HCT116 (cell line): Measurements from ENCODE around the gene SPI1. TPM values are rescaled to one million over a fixed set of nuclear protein-coding genes. Genes with fewer than 3 reads are reported as not detected.

Experiments used
- ATAC-seq: fragments of 200-7000 bp; cut with Tn5 transposase; 2 replicates; pipeline ENCODE4 v1.9.1; 2020; ENCODE audit warnings: mild to moderate bottlenecking, moderate library complexity
- BruUV-seq: library from RNA; stranded (reverse); fragments of 400-500 nt; replicated peaks from 2 replicates; lab custom pipeline; 2021; lab: Mats Ljungman, UMichigan
- CTCF ChIA-PET: fragments of 300-600 bp; sonication (Branson Sonifier 250); formaldehyde crosslinking; loops from one replicate; lab custom pipeline; 2021; ENCODE audit warnings: antibody characterized with exemption; lab: Charles Lee
- POLR2A ChIA-PET: fragments of 300-600, 350-600 bp; sonication (Branson Sonifier 250); formaldehyde crosslinking; loops from one replicate; lab custom pipeline; 2021; ENCODE audit warnings: antibody characterized with exemption; lab: Charles Lee
- RAD21 ChIA-PET, 2 experiments: fragments of 300-600 bp; sonication (Branson Sonifier 250); formaldehyde crosslinking; loops; one replicate each; lab custom pipeline; 2023; ENCODE audit warnings: low total read pairs in 2 of 2; ENCODE audit not compliant: uncharacterized antibody in 2 of 2, unreplicated experiment in 2 of 2, low non-redundant PET in 1 of 2; lab: Charles Lee
- DNase-seq: peaks from one replicate; pipeline ENCODE4 v3.0.0-alpha.2; 2010; ENCODE audit warnings: low read depth, low spot score
- H2AFZ ChIP-seq: fragments of 200-600 bp; shearing (Covaris generic), sonication (generic); 2 replicates; pipeline ENCODE4 v1.6.1; 2017; ENCODE audit warnings: low read depth, mixed run types, mixed read lengths, antibody characterized with exemption, low read length; ENCODE audit not compliant: poor library complexity, severe bottlenecking
- H3K27ac ChIP-seq: 2 replicates; pipeline ENCODE4 v1.5.1; 2012; ENCODE audit warnings: low read depth, low read length
- H3K27me3 ChIP-seq: fragments of 200-600 bp; sonication (generic); 2 replicates; pipeline ENCODE4 v1.6.1; 2016; ENCODE audit warnings: mixed run types, low read length, mixed read lengths; ENCODE audit not compliant: insufficient read depth
- H3K36me3 ChIP-seq, 2 experiments: fragments of 200-500 bp in 1 of 2; fragments of 200-600 bp in 1 of 2; sonication (Bioruptor generic) in 1 of 2; sonication (generic) in 1 of 2; 2 replicates each; pipeline versions ENCODE4 v1.5.1 to v1.6.1; 2014 to 2016; ENCODE audit warnings: low read length in 2 of 2, inconsistent platforms in 1 of 2, mixed read lengths in 1 of 2, mixed run types in 1 of 2; ENCODE audit not compliant: insufficient read depth in 2 of 2, control insufficient read depth in 1 of 2
- H3K4me1 ChIP-seq, 2 experiments: fragments of 200-600 bp in 1 of 2; sonication (generic) in 1 of 2; 2 replicates each; pipeline versions ENCODE4 v1.5.1 to v1.6.1; 2012 to 2017; ENCODE audit warnings: low read length in 2 of 2, inconsistent platforms in 1 of 2, mild to moderate bottlenecking in 1 of 2, mixed read lengths in 1 of 2, mixed run types in 1 of 2, moderate library complexity in 1 of 2; ENCODE audit not compliant: insufficient read depth in 2 of 2, control insufficient read depth in 1 of 2
- H3K4me2 ChIP-seq: fragments of 200-600 bp; sonication (generic); 2 replicates; pipeline ENCODE4 v1.6.1; 2017; ENCODE audit warnings: mixed run types, low read length, mixed read lengths
- H3K4me3 ChIP-seq, 2 experiments: fragments of 200-600 bp in 1 of 2; sonication (generic) in 1 of 2; replicated peaks in 1 of 2; 2 replicates each; pipeline ENCODE4 v1.5.1; 2011 to 2016; ENCODE audit warnings: low read length in 2 of 2, control low read depth in 1 of 2, low read depth in 1 of 2, mild to moderate bottlenecking in 1 of 2, mixed read lengths in 1 of 2, mixed run types in 1 of 2
- H3K79me2 ChIP-seq: fragments of 200-600 bp; sonication (generic); 2 replicates; pipeline ENCODE4 v1.6.1; 2017; ENCODE audit warnings: mild to moderate bottlenecking, mixed run types, low read length, moderate library complexity, mixed read lengths; ENCODE audit not compliant: insufficient read depth
- H3K9ac ChIP-seq: fragments of 200-600 bp; sonication (generic); 2 replicates; pipeline ENCODE4 v1.6.1; 2016; ENCODE audit warnings: low read length, mixed read lengths
- H3K9me2 ChIP-seq: fragments of 200-600 bp; sonication (generic), shearing (Covaris generic); 2 replicates; pipeline ENCODE4 v1.6.1; 2017; ENCODE audit warnings: mixed run types, mild to moderate bottlenecking, moderate library complexity; ENCODE audit not compliant: insufficient read depth
- H3K9me3 ChIP-seq, 2 experiments: fragments of 200-500 bp in 1 of 2; fragments of 200-600 bp in 1 of 2; sonication (Bioruptor generic) in 1 of 2; sonication (generic) in 1 of 2; 2 replicates each; pipeline ENCODE4 v1.6.1; 2014 to 2017; ENCODE audit warnings: low read length in 2 of 2, mixed read lengths in 2 of 2, inconsistent platforms in 1 of 2, low read depth in 1 of 2, mild to moderate bottlenecking in 1 of 2, mixed run types in 1 of 2, moderate library complexity in 1 of 2; ENCODE audit not compliant: control insufficient read depth in 1 of 2, insufficient read depth in 1 of 2
- H4K20me1 ChIP-seq: fragments of 200-600 bp; sonication (generic), shearing (Covaris generic); 2 replicates; pipeline ENCODE4 v1.6.1; 2017; ENCODE audit warnings: mixed run types, mild to moderate bottlenecking, moderate library complexity; ENCODE audit not compliant: insufficient read depth
- ATF3 ChIP-seq: IDR thresholded peaks from 2 replicates; pipeline ENCODE4 v1.6.1; 2012
- CEBPB ChIP-seq: IDR thresholded peaks from 2 replicates; pipeline ENCODE4 v1.6.1; 2012; ENCODE audit warnings: low read depth
- EGR1 ChIP-seq: IDR thresholded peaks from 2 replicates; pipeline ENCODE4 v1.6.1; 2012; ENCODE audit warnings: low read depth
- EZH2phosphoT487 ChIP-seq: fragments of 200-600 bp; IDR thresholded peaks from 2 replicates; pipeline ENCODE4 v1.6.1; 2018; ENCODE audit warnings: antibody characterized with exemption, borderline replicate concordance
- FOSL1 ChIP-seq: IDR thresholded peaks from 2 replicates; pipeline ENCODE4 v1.6.1; 2012; ENCODE audit warnings: low read depth
- MAX ChIP-seq: IDR thresholded peaks from 2 replicates; pipeline ENCODE4 v1.6.1; 2012
- POLR2AphosphoS5 ChIP-seq: IDR thresholded peaks from 2 replicates; pipeline ENCODE4 v1.6.1; 2011; ENCODE audit warnings: mild to moderate bottlenecking, low read depth, low read length, moderate library complexity
- RAD21 ChIP-seq: IDR thresholded peaks from 2 replicates; pipeline ENCODE4 v1.6.1; 2012; ENCODE audit warnings: low read depth, mild to moderate bottlenecking
- REST ChIP-seq: IDR thresholded peaks from 2 replicates; pipeline ENCODE4 v1.6.1; 2012; ENCODE audit warnings: low read depth
- TCF7L2 ChIP-seq: IDR thresholded peaks from 2 replicates; pipeline ENCODE4 v1.7.0; 2011; ENCODE audit warnings: borderline replicate concordance, inconsistent platforms; ENCODE audit not compliant: insufficient read depth, insufficient read length; ENCODE audit errors: extremely low read depth
- YY1 ChIP-seq: IDR thresholded peaks from 2 replicates; pipeline ENCODE4 v1.6.1; 2011; ENCODE audit warnings: low read length, low read depth, moderate library complexity, mild to moderate bottlenecking; ENCODE audit not compliant: insufficient replicate concordance; ENCODE audit errors: extremely low read depth
- ZBTB33 ChIP-seq: IDR thresholded peaks from 2 replicates; pipeline ENCODE4 v1.6.1; 2011; ENCODE audit warnings: mild to moderate bottlenecking, low read length, moderate library complexity; ENCODE audit not compliant: insufficient replicate concordance; ENCODE audit errors: extremely low read depth
- ZNF274 ChIP-seq: fragments of 200-500 bp; sonication (Bioruptor generic); IDR thresholded peaks from 2 replicates; pipeline ENCODE4 v1.6.1; 2014; ENCODE audit warnings: mild to moderate bottlenecking, low read depth, low read length, inconsistent platforms
- intact Hi-C: fragments of 100-400 bp; cut with micrococcal nuclease; formaldehyde crosslinking; loops from 2 replicates; pipeline ENCODE4 v1.10.0; 2022
- total RNA-seq: library from RNA; stranded (reverse); gene quantifications from one replicate; pipeline ENCODE4 v1.2.1, GENCODE V29; 2021; ENCODE audit not compliant: unreplicated experiment

The SPI1 gene
- total RNA-seq, 1 experiment from 2014 or later: 0.32 TPM

- ChIA-PET RAD21 (no interaction called here), CTCF (no interaction called here), POLR2A (no interaction called here)
- no peak overlapping the region for H3K9ac ChIP-seq
- H3K4me1 ChIP-seq: peaks cover 6 to 14% of the 10 kb centered on the region in 2 experiments; a peak in 3 of 4 replicates
- no peak overlapping the region for H3K4me3 ChIP-seq
- no TSS peak for BruUV-seq
- DNase-seq: no peak
- H3K9me3 ChIP-seq: no peaks in the 10 kb centered on the region
- H3K9me2 ChIP-seq: no peaks in the 10 kb centered on the region
- intact Hi-C loops: no loop called here
- no peak overlapping the region for H2AFZ ChIP-seq
- ATAC-seq: no peak
- H3K36me3 ChIP-seq: no peaks in the 10 kb centered on the region; a peak in 1 of 4 replicates
- H3K4me2 ChIP-seq: no peak overlapping the region
- H3K27ac ChIP-seq: no peak overlapping the region
- TF ChIP-seq YY1: no peak
- TF ChIP-seq EZH2phosphoT487: no peak
- TF ChIP-seq ZNF274: no peak
- no peak for TF ChIP-seq CEBPB
- no peak for TF ChIP-seq TCF7L2
- no peaks in the 10 kb centered on the region for H4K20me1 ChIP-seq
- H3K79me2 ChIP-seq: no peaks in the 10 kb centered on the region
- H3K27me3 ChIP-seq: no peaks in the 10 kb centered on the region
Measured at GRCh38 chr11:47333526-47333845, 44.9 kb downstream of the SPI1 start.

- no peak overlapping the region for H3K4me3 ChIP-seq
- RAD21 ChIA-PET: no interaction called here
- TF ChIP-seq EGR1: no peak
- no peak for TF ChIP-seq REST
- TF ChIP-seq CEBPB: no peak
- no peak for TF ChIP-seq FOSL1
- TF ChIP-seq POLR2AphosphoS5: no peak
- no peak for TF ChIP-seq MAX
- no peak for TF ChIP-seq ATF3
- TF ChIP-seq ZBTB33: no peak
- no peak for TF ChIP-seq YY1
- no peak for TF ChIP-seq RAD21
Measured at GRCh38 chr11:47332791-47333525, 45.4 kb downstream of the SPI1 start.

More at GRCh38 chr11:47332791-47333525, 45.4 kb downstream of the SPI1 start:
- Histone ChIP-seq H3K9me3 (no peaks in the 10 kb centered on the region), H2AFZ (no peak overlapping the region), H3K9ac (no peak overlapping the region), H3K27me3 (no peaks in the 10 kb centered on the region), H3K36me3 (no peaks in the 10 kb centered on the region; a peak in 1 of 4 replicates), H3K4me2 (no peak overlapping the region), H3K9me2 (no peaks in the 10 kb centered on the region), H3K4me1 (peaks cover 6 to 14% of the 10 kb centered on the region in 2 experiments; a peak in 3 of 4 replicates), H4K20me1 (no peaks in the 10 kb centered on the region), H3K79me2 (no peaks in the 10 kb centered on the region), H3K27ac (no peak overlapping the region)
- intact Hi-C loops: no loop called here
- POLR2A ChIA-PET: no interaction called here
- ATAC-seq (no peak), DNase-seq (no peak)
- no TSS peak for BruUV-seq
- CTCF ChIA-PET: no interaction called here
